Glutamatergic neuron (in vitro differentiated cells): ENCODE data around the gene OTUB2. TPM values are rescaled to one million over a fixed set of nuclear protein-coding genes. Genes with fewer than 3 reads are reported as not detected.

Source experiments
- DNase-seq: peaks from one replicate; pipeline ENCODE4 v3.0.0; 2022
- H3K27ac Mint-ChIP-seq: one replicate; pipeline ENCODE4 v1.8.0; 2020; ENCODE audit warnings: mild to moderate bottlenecking, mixed read lengths, inconsistent platforms; ENCODE audit not compliant: unreplicated experiment
- H3K27me3 Mint-ChIP-seq: one replicate; pipeline ENCODE4 v1.8.0; 2020; ENCODE audit warnings: mild to moderate bottlenecking, moderate library complexity, mixed read lengths, inconsistent platforms; ENCODE audit not compliant: unreplicated experiment
- H3K36me3 Mint-ChIP-seq: one replicate; pipeline ENCODE4 v1.8.0; 2020; ENCODE audit warnings: mild to moderate bottlenecking, mixed read lengths, inconsistent platforms; ENCODE audit not compliant: unreplicated experiment
- H3K4me1 Mint-ChIP-seq: one replicate; pipeline ENCODE4 v1.8.0; 2020; ENCODE audit warnings: mild to moderate bottlenecking, low read depth, mixed read lengths, inconsistent platforms; ENCODE audit not compliant: unreplicated experiment
- H3K4me3 Mint-ChIP-seq: one replicate; pipeline ENCODE4 v1.8.0; 2020; ENCODE audit warnings: mild to moderate bottlenecking, mixed read lengths, inconsistent platforms; ENCODE audit not compliant: unreplicated experiment
- H3K9me3 Mint-ChIP-seq: one replicate; pipeline ENCODE4 v1.8.0; 2020; ENCODE audit warnings: mild to moderate bottlenecking, moderate library complexity, mixed read lengths, inconsistent platforms; ENCODE audit not compliant: unreplicated experiment
- CTCF ChIP-seq: fragments of 200-600 bp; sonication (generic); IDR thresholded peaks from one replicate; pipeline ENCODE4 v1.5.0; 2021; ENCODE audit not compliant: partially characterized antibody, unreplicated experiment
- total RNA-seq: library from RNA; stranded (reverse); fragmentation: NEBNext Ultra II Directional; extraction: Animal tissue kit (Norgen Biotek cat#: 25700); gene quantifications from one replicate; pipeline ENCODE4 v1.2.1, GENCODE V29; 2021; ENCODE audit not compliant: unreplicated experiment

Gene OTUB2
- total RNA-seq, 1 donor from 2014 or later: 5.5 TPM

GRCh38 chr14:94031161-94031882 is 5.2 kb downstream of the OTUB2 start:
- Mint-ChIP-seq H3K36me3 (no peaks in the 10 kb centered on the region), H3K9me3 (no peaks in the 10 kb centered on the region), H3K4me3 (no peak overlapping the region), H3K27me3 (peaks cover 11% of the 10 kb centered on the region), H3K27ac (no peak overlapping the region), H3K4me1 (peaks cover under 1% of the 10 kb centered on the region)
- DNase-seq: no peak
- no peak for TF ChIP-seq CTCF

- DNase-seq: no peak
Measured at GRCh38 chr14:94031883-94032279, 5.7 kb downstream of the OTUB2 start.

GRCh38 chr14:94034886-94035285 is 8.7 kb downstream of the OTUB2 start:
- peaks cover 6% of the 10 kb centered on the region for H3K4me1 Mint-ChIP-seq
- no peak overlapping the region for H3K4me3 Mint-ChIP-seq
- no peak for TF ChIP-seq CTCF
- no peak overlapping the region for H3K27ac Mint-ChIP-seq
- H3K27me3 Mint-ChIP-seq: peaks cover 2% of the 10 kb centered on the region
- DNase-seq: no peak
- no peaks in the 10 kb centered on the region for H3K9me3 Mint-ChIP-seq
- peaks cover 4% of the 10 kb centered on the region for H3K36me3 Mint-ChIP-seq

More at GRCh38 chr14:94031883-94032279, 5.7 kb downstream of the OTUB2 start:
- peaks cover 6% of the 10 kb centered on the region for H3K4me1 Mint-ChIP-seq
- H3K4me3 Mint-ChIP-seq: no peak overlapping the region
- H3K27me3 Mint-ChIP-seq: peaks cover 11% of the 10 kb centered on the region
- no peak for TF ChIP-seq CTCF
- H3K36me3 Mint-ChIP-seq: no peaks in the 10 kb centered on the region
- H3K9me3 Mint-ChIP-seq: no peaks in the 10 kb centered on the region
- no peak overlapping the region for H3K27ac Mint-ChIP-seq

- Mint-ChIP-seq H3K36me3 (peaks cover 4% of the 10 kb centered on the region), H3K4me1 (peaks cover 6% of the 10 kb centered on the region), H3K4me3 (no peak overlapping the region), H3K9me3 (peaks cover 3% of the 10 kb centered on the region), H3K27me3 (peaks cover 1% of the 10 kb centered on the region), H3K27ac (no peak overlapping the region)
- DNase-seq: peak; percentile 83
- peak; percentile 83 for TF ChIP-seq CTCF
Measured at GRCh38 chr14:94036313-94037167, 10.4 kb downstream of the OTUB2 start.

GRCh38 chr14:94037954-94038353 is 11.8 kb downstream of the OTUB2 start:
- Mint-ChIP-seq H3K36me3 (peaks cover 4% of the 10 kb centered on the region), H3K27me3 (peaks cover 2% of the 10 kb centered on the region)
- no peak for TF ChIP-seq CTCF

More at GRCh38 chr14:94037954-94038353, 11.8 kb downstream of the OTUB2 start:
- H3K27ac Mint-ChIP-seq: no peak overlapping the region
- peaks cover 6% of the 10 kb centered on the region for H3K4me1 Mint-ChIP-seq
- no peak overlapping the region for H3K4me3 Mint-ChIP-seq
- DNase-seq: no peak
- H3K9me3 Mint-ChIP-seq: peaks cover 3% of the 10 kb centered on the region
